ENCODE measurements around the gene ST6GALNAC3.

The ST6GALNAC3 gene

DNA sequence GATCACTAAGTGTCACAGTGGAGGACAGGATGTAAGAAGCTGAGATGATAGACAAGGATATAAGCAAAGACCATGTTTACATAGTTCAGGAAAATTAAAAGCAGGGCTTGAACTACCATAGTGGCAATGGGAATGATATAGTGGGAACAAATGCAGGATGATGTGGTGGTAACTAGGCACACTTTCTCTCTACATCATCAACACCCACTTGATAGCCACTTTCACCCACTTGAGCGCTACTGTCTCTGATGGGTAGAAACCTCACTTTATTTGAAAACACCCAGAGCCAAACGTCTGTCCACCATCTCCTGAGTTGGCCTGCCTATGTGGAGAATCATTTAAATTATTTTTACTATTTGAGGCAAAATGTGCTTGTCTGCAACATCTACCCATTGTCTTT, 487.7 kb downstream of the ST6GALNAC3 start:
- in situ Hi-C loops (cut with MboI; ENCODE audit: low sequenced_read_pairs) = no loop called here

DNA sequence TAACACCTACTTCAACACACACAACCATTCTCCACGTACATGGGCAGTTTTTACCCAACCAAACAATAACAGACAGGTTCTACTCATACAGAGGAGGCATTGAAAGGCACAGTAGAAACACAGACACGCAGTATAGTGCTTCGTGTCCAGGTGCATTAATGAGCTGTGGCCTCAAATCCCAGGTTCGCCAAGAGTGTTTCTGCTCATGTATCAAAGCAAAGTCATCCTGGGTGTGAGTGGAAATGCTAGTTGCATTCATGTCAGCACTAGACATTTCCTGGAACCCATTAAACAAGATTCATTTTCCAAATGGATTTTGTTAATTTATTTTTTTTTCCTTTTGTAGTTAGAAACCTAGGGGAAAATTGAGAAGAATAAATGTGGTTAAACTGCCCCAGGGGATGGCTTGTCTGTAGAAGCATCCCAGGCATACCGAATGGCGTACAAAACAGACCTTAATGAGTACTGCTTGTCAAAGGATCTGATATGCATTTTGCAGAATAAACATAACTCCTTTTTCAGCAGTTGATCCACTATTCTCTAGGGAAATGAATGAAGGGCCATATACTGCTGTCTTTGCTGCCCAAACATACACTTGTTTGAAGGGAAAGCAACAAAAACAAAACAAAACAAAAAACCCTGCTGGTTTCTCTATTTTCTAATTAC, 494.2 kb downstream of the ST6GALNAC3 start:
- in situ Hi-C loops (cut with MboI; ENCODE audit: low sequenced_read_pairs) = no loop called here

DNA sequence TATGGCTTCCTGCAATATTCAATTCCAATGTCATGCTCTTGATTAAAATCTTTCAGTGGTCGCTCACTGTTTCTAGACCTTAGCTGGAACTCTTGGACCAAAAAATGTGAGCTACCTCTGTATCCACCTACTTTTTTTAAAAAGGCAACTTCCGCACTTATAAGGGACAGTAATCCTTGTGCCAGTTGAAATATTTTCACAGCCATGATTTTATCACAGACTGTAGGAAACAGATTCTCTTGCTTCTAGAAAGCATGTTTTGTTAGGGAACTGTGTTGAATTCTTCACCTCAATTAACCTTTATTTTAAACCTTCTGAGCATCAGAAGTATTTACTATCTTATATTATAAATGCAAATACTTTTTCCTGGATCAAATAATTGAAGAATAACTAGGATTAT, 496.7 kb downstream of the ST6GALNAC3 start:
- in situ Hi-C loops (cut with MboI; ENCODE audit: low sequenced_read_pairs) = no loop called here

DNA sequence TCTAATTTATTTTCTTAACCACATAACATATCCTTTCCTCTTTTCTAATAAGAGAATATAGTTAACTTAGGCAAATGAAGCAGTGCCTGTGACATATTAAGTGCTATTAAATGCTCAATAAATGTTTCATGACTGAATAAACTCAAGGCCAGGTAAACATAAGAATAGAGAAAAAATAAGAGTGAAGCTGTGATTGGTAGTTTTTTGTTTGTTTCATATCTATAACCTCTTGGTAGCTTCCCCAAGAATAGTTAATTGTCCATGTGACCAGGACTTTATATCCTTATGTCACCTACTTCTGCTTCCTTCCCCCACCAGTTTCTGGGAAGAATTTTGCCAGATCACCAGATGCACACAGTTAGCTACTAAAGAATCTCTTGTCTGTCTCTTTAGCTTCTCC, 497.7 kb downstream of the ST6GALNAC3 start:
- in situ Hi-C loops (cut with MboI; ENCODE audit: low sequenced_read_pairs) = no loop called here

DNA sequence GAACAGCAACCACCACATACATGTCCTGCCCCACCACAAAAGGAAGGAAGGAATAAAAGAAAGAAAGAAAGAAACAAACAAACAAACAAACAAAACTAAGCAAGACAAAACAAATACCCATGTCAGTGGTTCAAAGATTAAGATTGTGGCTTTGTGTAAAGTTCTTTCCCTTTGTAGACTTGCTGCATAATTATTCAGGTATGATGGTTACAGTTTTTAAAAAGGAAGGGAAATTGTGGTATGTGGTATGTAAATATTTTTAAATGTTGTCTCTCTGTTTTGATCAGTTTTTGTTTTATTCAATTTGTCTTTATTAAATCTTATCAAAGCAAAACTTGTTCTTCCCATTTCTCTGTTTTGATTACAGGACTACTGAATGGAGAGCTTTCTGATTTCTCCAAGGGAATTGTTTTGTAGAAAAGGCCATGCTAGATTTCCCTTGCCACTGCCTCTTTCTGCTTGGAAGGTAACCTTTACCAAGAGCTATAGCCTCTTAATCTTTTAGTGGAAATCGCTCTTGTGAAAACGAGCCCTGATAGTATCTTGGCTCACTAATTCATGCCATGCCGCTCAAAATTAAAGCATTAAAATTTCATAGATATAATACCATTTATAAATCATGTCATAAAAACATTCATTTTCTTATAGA, 502.5 kb downstream of the ST6GALNAC3 start:
- in situ Hi-C loops (cut with MboI; ENCODE audit: low sequenced_read_pairs) = no loop called here

DNA sequence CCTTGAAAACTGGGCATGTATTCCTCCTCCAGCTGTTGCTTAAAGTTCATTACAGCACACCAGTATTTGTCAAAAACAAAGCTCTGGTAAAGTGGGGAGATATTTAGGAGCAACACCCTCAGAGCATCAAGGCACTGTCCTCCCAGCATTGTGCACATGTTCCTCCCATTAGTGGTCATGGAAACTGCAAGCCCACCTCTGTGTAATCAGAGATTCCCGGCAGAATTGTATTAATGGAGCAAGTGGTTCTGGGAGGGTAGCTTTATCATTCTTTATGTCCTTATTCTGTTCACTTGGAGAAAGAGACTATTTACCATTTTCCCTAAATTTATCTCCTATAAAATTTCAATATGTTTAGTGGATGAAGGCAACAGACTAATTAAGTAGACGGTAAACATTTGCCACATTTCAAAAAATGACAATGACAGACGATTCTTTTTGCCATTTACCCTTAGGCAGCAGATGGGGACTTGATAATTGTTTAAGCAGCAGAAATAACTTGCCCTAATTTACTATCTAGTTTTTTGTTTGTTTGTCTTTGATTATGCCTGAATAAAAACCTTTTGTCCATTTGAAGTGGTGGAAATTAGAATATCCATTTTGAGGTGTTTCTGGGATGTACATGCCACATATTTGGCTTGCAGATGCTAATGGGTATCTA, 503.1 kb downstream of the ST6GALNAC3 start:
- in situ Hi-C loops (cut with MboI; ENCODE audit: low sequenced_read_pairs) = no loop called here

DNA sequence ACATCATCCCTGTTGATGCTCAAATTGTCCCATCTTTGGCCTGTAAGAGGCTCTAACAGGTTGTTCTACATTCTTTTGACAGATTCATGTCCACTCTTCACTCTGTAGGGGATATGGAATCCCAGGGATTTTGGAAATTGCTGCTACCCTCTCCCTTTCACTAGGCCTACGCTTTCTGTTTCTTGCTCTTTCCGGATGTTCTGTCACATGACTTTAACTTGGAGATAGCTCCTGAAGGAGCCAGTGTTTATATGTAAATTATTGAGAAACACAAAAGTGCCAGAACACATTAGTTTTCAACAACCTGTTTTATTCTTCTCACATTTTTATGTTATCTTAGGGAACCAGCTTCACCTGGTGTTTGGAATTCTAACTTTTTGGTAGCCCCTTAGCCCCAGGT, 505.7 kb downstream of the ST6GALNAC3 start:
- in situ Hi-C loops (cut with MboI; ENCODE audit: low sequenced_read_pairs) = no loop called here

DNA sequence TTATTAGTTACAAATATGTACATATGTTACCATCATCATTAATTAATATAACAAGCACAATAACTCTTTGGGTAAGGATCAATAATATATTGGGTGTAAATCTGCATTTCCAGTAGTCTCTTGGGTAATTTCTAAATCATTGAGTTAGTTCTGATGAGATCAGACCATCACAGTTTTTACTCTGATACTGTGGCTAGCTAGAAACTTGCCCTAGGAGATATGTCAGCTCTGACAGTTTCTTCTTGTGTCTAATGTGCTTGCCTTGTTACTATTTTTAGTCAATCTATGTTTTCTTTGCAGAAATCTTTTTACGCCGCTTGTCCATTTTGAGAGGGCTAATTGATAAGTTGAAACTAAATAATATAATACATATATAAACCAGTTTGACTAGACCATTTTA, 507.2 kb downstream of the ST6GALNAC3 start:
- in situ Hi-C loops (cut with MboI; ENCODE audit: low sequenced_read_pairs) = no loop called here

DNA sequence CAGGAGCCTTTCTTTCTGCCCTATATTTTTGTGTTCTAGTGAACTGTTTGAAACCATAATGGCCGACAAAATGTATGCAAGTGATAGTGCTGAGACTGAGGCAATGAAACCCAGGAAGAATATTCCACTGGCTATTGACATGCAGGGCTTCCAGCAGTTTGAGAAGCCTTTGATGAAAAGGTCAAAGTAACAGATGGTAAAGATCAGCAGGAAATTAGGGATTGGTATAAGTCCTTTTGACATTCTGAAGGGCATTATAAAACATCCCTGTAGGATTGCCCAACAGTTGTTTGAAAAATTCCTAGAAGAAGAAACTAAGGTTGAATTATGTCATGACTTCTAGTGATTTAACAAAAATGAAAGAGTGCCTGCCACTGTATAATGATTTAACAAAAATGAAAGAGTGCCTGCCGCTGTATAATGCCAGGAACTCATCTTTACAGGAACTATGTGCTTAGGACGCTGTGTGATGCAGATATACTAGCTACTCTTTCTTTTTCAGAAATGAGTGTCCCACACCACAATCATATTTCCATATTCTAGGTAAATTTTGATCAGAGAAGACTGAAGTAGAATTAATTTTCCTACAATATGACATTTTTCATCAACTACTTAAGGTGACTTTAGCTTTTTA, 508.8 kb downstream of the ST6GALNAC3 start:
- in situ Hi-C loops (cut with MboI; ENCODE audit: low sequenced_read_pairs) = no loop called here

DNA sequence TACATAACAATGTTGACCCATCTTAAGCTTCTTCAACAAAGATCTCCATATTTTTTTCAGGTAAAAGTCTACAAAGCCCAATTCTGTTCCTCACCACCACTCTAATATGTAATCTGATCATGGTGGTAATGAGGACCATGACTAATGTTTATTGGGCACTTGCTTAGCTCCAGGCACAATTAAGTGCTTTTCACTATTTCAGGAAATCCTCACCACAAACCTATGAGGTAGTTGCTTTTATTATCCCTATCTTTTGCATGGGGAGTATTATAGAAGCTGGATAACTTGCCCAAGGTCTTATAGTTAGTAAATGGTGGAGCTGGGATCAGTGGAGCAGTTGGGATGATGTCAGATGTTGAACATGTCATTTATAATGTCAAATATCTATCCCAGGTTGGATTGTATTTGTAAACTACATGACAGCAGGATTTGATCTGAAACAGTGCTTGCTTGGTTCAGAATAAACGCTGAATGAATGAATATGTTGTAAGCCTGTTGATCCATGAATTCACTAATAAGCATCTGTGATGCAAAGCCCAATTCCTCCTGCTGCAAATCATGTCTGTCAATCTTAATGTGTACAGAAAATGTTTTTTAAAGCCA, 509.4 kb downstream of the ST6GALNAC3 start:
- in situ Hi-C loops (cut with MboI; ENCODE audit: low sequenced_read_pairs) = no loop called here

DNA sequence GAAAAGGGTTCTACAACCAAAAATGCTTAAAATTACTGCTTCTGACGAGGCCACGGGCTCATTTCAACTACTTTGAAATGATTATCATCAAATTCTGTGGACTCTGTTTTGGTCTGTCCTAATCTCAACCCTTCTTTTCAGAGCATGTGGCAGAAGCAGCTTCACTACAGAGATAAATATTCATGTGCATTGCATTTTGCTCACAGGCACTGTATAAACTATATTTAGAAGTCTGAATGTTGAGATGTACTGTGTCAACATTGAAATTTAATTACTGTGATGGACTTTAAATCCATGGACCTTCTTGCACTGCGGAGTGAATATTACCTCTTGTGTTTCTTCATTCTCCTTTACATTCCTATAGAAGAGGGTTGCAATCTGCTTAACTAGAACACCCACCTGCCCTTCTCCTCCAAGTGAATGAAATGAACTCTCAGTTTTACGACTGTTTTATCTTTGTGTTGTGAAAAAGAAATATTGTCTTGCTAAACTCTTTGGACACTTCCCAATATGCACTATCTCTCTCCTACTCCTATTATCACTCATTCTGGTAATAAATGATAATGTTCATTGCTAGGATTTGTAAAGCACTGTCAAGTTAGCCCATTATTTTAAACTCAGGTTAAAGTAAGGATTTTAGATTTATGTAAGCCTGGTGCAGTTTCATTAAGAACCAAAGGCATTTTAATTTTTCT, 511.6 kb downstream of the ST6GALNAC3 start:
- in situ Hi-C loops (cut with MboI; ENCODE audit: low sequenced_read_pairs) = no loop called here

DNA sequence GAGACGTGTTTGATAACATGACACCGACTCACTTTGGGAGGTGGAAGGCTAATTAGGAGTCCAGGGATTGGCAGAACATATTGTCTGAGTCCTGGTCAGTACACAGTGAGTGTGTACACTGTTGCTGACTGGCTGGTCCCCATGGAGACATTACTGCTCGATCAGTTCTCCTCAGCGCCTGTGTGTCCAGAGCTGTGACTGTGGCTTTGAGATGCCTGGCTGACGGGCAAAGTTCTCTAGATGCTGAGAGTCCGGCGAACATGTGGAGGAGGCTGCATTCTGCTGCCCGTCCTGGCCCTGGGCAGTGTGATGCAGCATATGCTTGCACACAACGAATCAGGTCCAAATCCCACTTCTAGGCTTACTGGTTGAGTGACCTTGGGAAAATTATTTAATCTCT, 512.7 kb downstream of the ST6GALNAC3 start:
- in situ Hi-C loops (cut with MboI; ENCODE audit: low sequenced_read_pairs) = no loop called here

DNA sequence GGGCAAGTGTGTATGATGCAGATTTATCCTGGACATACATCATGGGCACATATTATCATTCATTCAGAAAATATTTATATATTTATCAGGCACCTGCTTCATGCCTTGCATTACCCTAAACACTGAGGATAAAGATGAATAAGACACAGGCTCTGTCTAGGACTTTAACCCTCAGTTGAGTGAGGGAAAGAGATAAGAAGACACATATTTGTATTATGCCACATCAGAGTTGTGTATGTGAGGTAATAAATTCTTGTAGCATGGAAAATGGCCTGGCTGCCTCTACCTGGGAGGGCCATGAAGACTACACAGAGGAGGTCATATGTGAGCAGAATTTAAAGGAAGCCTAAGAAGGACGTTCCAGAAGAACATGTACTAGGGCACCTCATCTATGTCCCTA, 516.9 kb downstream of the ST6GALNAC3 start:
- in situ Hi-C loops (cut with MboI; ENCODE audit: low sequenced_read_pairs) = no loop called here

DNA sequence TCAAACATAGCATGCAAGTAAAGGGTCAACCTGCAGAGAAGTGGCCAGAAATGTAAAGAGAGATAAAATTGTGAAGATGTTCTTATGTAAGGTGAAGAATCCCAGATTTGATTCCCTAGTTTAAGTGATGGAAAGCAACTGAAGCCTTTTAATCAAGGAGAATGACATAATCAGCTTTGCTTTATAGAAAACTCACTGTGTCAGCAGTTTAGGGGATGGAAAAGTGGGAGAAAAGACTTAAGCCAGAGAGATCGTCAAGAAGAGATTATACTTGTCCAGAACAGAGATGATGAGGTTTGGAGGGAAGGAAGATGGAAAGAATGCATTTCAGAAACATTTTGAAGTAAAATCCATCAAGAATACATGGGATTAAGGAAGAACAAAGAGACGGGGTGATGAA, 517.4 kb downstream of the ST6GALNAC3 start:
- in situ Hi-C loops (cut with MboI; ENCODE audit: low sequenced_read_pairs) = no loop called here

DNA sequence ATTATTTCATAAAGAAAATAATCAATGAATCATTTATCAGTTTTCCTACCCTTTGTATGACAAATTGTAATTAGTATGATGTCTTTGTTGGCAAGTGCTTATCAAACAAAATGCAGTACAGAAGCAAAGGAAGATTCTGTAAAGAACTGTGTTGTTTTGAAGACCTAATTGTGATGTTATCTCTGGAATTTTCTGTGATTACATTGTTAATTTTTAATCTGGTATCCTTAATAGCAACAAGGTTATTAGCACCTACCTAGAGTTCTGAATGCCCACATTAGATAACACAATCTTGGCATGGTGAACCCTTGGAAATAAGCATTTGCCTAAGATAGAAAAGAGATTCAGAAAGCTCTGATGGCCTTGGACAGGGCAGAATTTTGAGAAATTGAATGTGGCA, 518.6 kb downstream of the ST6GALNAC3 start:
- in situ Hi-C loops (cut with MboI; ENCODE audit: low sequenced_read_pairs) = no loop called here

DNA sequence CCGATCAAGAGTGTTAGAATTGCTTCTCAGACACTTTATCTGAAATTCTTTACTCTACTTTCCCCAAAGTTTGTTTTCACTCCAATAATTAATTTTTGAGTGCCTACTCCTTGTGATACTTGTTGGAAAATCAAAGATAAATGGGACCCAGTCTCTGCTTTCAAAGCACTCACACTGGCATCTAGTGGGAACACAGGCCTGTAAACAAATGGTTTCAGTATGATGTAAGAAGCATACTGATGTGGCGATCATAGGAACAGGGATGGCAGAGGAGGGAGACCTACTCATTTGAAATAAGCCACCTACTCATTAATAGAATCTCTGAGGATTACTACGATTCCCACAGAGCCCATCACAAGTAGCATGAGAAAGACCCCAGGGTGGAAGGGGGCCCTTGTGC, 519.1 kb downstream of the ST6GALNAC3 start:
- in situ Hi-C loops (cut with MboI; ENCODE audit: low sequenced_read_pairs) = no loop called here

DNA sequence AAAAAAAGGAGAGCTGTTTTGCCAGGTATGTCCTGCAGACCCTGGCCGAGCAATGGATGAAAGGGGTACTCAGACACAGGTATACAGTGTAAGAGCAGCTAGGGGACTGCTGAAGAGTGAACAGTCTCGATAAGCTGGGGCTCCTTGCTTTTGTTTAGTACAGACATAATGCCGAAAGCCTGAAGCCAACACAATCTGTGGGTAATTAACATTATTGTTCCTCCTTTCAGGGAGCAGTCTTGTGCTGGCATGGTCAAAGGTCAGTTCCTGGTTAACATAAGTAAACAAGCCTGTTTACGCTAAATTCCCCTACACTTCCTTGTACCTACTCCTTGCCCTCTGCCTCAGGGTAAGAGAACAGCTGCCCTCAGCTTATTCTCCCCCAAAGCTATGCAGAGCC, 520.5 kb downstream of the ST6GALNAC3 start:
- in situ Hi-C loops (cut with MboI; ENCODE audit: low sequenced_read_pairs) = no loop called here

DNA sequence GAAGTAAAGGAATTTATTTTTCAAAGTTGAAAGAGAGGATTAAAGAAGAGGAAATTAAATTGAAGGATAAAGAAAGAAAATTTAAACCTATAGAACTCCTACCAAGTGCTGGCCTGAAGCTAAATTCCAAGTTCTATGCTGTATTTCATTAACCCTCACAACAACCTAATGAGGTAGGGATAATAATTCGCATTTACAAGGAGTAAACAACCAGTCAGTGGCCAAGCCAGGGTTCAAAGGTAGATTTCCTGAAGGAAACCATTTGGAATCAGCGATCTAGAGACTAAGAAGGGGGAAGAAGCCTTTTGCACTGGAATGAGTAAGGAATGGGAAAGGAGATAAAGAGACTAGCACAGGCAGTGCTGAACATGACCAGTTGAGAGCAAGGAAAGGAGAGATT, 526.9 kb downstream of the ST6GALNAC3 start:
- in situ Hi-C loops (cut with MboI; ENCODE audit: low sequenced_read_pairs) = no loop called here

DNA sequence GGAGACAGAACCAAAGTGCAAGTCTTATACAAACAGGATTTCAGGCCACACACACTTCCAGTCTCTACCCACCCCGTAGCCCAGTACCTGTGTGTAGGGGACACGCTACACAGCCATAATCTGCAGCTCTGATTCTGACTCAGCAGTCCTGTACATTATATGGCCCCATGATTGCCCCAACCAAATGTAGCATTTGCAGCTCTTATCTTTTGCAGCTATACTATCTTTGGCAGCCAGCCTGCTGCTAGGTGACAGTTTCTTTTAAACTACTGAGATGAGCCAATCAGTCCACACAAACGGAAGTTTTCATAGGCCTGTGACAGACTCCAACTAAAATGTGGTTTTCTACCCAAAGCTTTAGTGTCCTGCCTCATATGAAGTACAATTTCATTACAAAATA, 533.2 kb downstream of the ST6GALNAC3 start:
- in situ Hi-C loops (cut with MboI; ENCODE audit: low sequenced_read_pairs) = no loop called here

DNA sequence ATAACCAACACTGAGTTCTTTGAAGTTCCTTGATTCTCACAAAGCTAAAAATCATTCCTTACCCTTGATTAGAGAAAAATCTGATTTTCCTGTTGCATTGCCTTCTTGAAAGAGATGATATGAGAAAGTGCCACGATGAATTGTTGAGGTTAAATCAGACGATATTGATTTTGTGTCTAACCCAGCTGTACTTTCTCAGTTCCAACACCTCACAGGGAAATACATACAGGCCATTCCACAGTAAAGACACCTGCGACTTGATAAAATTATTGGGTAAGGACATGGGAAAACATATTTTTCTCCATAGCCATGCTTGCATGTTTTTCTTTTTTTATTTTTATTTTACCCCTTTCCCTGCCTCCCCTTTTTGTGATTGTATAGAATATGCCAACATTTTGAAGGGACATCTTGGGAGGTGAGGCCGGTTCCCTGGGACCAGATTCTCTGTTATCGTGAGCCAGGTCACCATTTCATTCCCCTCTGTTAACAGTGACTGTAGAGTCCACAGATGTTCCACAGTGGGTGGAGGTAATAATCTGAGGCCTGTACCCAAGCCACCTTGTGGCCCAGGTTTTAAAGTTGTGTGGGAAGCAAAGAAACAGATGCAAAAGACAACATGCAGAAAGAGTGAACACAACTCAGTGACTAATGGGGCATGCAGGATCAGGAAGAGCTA, 537.4 kb downstream of the ST6GALNAC3 start:
- in situ Hi-C loops (cut with MboI; ENCODE audit: low sequenced_read_pairs) = no loop called here
